KMS-11 (cell line): Measurements from ENCODE around the gene ZG16B.

Experiments used
- H2AFZ ChIP-seq: fragments of 200-600 bp; sonication (generic); 2 replicates; pipeline ENCODE4 v1.6.1; 2016; ENCODE audit warnings: antibody characterized with exemption, mixed run types, low read depth
- H3K27ac ChIP-seq: fragments of 200-600 bp; sonication (generic); 2 replicates; pipeline ENCODE4 v1.6.1; 2016; ENCODE audit warnings: mild to moderate bottlenecking, mixed run types
- H3K27me3 ChIP-seq: fragments of 200-600 bp; sonication (generic); 2 replicates; pipeline ENCODE4 v1.6.1; 2017; ENCODE audit warnings: mild to moderate bottlenecking, low read depth, mixed run types, moderate library complexity; ENCODE audit not compliant: insufficient read depth
- H3K36me3 ChIP-seq: fragments of 200-600 bp; sonication (generic); 2 replicates; pipeline ENCODE4 v1.6.1; 2017; ENCODE audit warnings: mild to moderate bottlenecking, mixed run types; ENCODE audit not compliant: insufficient read depth
- H3K4me1 ChIP-seq: fragments of 200-600 bp; sonication (generic); 2 replicates; pipeline ENCODE4 v1.6.1; 2016; ENCODE audit warnings: mild to moderate bottlenecking, low read depth, mixed run types; ENCODE audit not compliant: poor library complexity, severe bottlenecking
- H3K4me2 ChIP-seq: fragments of 200-600 bp; sonication (generic); 2 replicates; pipeline ENCODE4 v1.7.0; 2016; ENCODE audit warnings: mild to moderate bottlenecking, mixed run types
- H3K4me3 ChIP-seq: fragments of 200-600 bp; sonication (generic); IDR thresholded peaks from 2 replicates; pipeline ENCODE4 v1.6.1; 2017; ENCODE audit warnings: low read depth, low read length, mixed read lengths; ENCODE audit not compliant: insufficient read depth
- H3K79me2 ChIP-seq: fragments of 200-600 bp; sonication (generic); 2 replicates; pipeline ENCODE4 v1.6.1; 2016; ENCODE audit warnings: low read depth, mixed run types; ENCODE audit not compliant: insufficient read depth
- H3K9ac ChIP-seq: fragments of 200-600 bp; sonication (generic); 2 replicates; pipeline ENCODE4 v1.6.1; 2016; ENCODE audit warnings: mild to moderate bottlenecking, mixed run types
- H4K20me1 ChIP-seq: fragments of 200-600 bp; sonication (generic); 2 replicates; pipeline ENCODE4 v1.6.1; 2016; ENCODE audit warnings: mild to moderate bottlenecking, mixed run types; ENCODE audit not compliant: insufficient read depth
- CTCF ChIP-seq: fragments of 200-600 bp; sonication (generic); conservative IDR thresholded peaks from 2 replicates; pipeline ENCODE4 v1.6.1; 2017; ENCODE audit warnings: low read depth, mild to moderate bottlenecking, antibody characterized with exemption, low read length, moderate library complexity, mixed read lengths

The ZG16B gene

GRCh38 chr16:2830355-2830695, 222 bp downstream of the ZG16B start:
- no peaks in the 10 kb centered on the region for H3K79me2 ChIP-seq
- H3K27ac ChIP-seq: no peak overlapping the region
- no peaks in the 10 kb centered on the region for H4K20me1 ChIP-seq
- H3K4me1 ChIP-seq: no peaks in the 10 kb centered on the region
- no peak overlapping the region for H2AFZ ChIP-seq
- H3K9ac ChIP-seq: no peak overlapping the region
- no peak for TF ChIP-seq CTCF
- peaks cover 90% of the 10 kb centered on the region for H3K27me3 ChIP-seq
- H3K36me3 ChIP-seq: no peaks in the 10 kb centered on the region
- no peak overlapping the region for H3K4me3 ChIP-seq
- no peak overlapping the region for H3K4me2 ChIP-seq

GRCh38 chr16:2831203-2831602, 1.1 kb downstream of the ZG16B start:
- Histone ChIP-seq H3K27ac (no peak overlapping the region), H3K4me1 (no peaks in the 10 kb centered on the region), H3K4me3 (no peak overlapping the region), H3K27me3 (peaks cover 90% of the 10 kb centered on the region), H3K9ac (no peak overlapping the region), H3K36me3 (no peaks in the 10 kb centered on the region), H3K79me2 (no peaks in the 10 kb centered on the region), H2AFZ (no peak overlapping the region), H3K4me2 (no peak overlapping the region), H4K20me1 (no peaks in the 10 kb centered on the region)
- no peak for TF ChIP-seq CTCF

- H3K4me3 ChIP-seq: no peak overlapping the region
- TF ChIP-seq CTCF: no peak
- no peaks in the 10 kb centered on the region for H3K4me1 ChIP-seq
- H4K20me1 ChIP-seq: no peaks in the 10 kb centered on the region
- H3K27me3 ChIP-seq: peaks cover 89% of the 10 kb centered on the region
- no peaks in the 10 kb centered on the region for H3K36me3 ChIP-seq
- no peak overlapping the region for H3K9ac ChIP-seq
- H3K4me2 ChIP-seq: no peak overlapping the region
- no peak overlapping the region for H3K27ac ChIP-seq
- no peaks in the 10 kb centered on the region for H3K79me2 ChIP-seq
- H2AFZ ChIP-seq: no peak overlapping the region
These were observed 3.7 kb downstream of the ZG16B start for GRCh38 chr16:2833776-2834175.

- Histone ChIP-seq H3K4me1 (no peaks in the 10 kb centered on the region), H4K20me1 (no peaks in the 10 kb centered on the region), H3K79me2 (no peaks in the 10 kb centered on the region), H3K9ac (no peak overlapping the region), H2AFZ (no peak overlapping the region), H3K27ac (no peak overlapping the region), H3K4me2 (no peak overlapping the region), H3K4me3 (no peak overlapping the region), H3K27me3 (peaks cover 89% of the 10 kb centered on the region), H3K36me3 (no peaks in the 10 kb centered on the region)
- no peak for TF ChIP-seq CTCF
These were observed 4.9 kb downstream of the ZG16B start for GRCh38 chr16:2834968-2835367.
